Stimulated activated memory B cell treated with anti-CD40 and anti-IgM and Interleukin-4, amounts not matched to agents 10 μg/mL and 1 μg/mL and 100 μg/mL, for 72 hours (primary cell): ENCODE results near the gene KRTAP10-10.
"Not testable (repeated sequence)": the region's sequence is repeated elsewhere in the genome, so short reads cannot be mapped to it uniquely, and the experiment has no call there.

Experiments
- ATAC-seq: fragments of 150-1000 bp; cut with Tn5 transposase; 2 replicates; pipeline ENCODE4 v1.10.0; 2021
- H3K27ac Mint-ChIP-seq: one replicate; pipeline ENCODE4 v1.8.0; 2022; ENCODE audit warnings: mild to moderate bottlenecking, mixed read lengths
- H3K27me3 Mint-ChIP-seq: one replicate; pipeline ENCODE4 v1.8.0; 2022; ENCODE audit warnings: mixed read lengths
- H3K36me3 Mint-ChIP-seq: one replicate; pipeline ENCODE4 v1.8.0; 2022; ENCODE audit warnings: mixed read lengths
- H3K4me1 Mint-ChIP-seq: one replicate; pipeline ENCODE4 v1.8.0; 2022; ENCODE audit warnings: mixed read lengths
- H3K4me3 Mint-ChIP-seq: one replicate; pipeline ENCODE4 v1.8.0; 2022; ENCODE audit warnings: mild to moderate bottlenecking, moderate library complexity, mixed read lengths
- H3K9me3 Mint-ChIP-seq: one replicate; pipeline ENCODE4 v1.8.0; 2022; ENCODE audit warnings: mixed read lengths

The KRTAP10-10 gene

DNA sequence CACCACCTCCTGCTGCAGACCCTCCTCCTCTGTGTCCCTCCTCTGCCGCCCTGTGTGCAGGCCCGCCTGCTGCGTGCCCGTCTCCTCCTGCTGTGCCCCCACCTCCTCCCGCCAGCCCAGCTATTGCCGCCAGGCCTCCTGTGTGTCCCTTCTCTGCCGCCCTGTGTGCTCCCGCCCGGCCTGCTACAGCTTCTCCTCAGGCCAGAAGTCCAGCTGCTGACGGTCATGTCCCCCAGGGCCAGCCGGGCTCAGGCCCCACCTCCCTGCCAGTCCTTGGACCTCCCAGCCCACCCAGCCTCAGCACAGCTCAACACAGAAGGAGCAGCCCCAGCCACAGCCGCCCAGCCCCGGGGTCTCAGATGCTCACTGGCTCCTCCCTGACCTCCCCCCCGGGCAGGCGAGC, 9.3 kb upstream of the KRTAP10-10 start:
- peaks cover 41% of the 10 kb centered on the region for H3K9me3 Mint-ChIP-seq
- not testable (repeated sequence) for H3K4me3 Mint-ChIP-seq, H3K27ac Mint-ChIP-seq, ATAC-seq
- peaks cover 36% of the 10 kb centered on the region for H3K27me3 Mint-ChIP-seq
- H3K36me3 Mint-ChIP-seq: peaks cover 29% of the 10 kb centered on the region
- H3K4me1 Mint-ChIP-seq: peaks cover 11% of the 10 kb centered on the region

DNA sequence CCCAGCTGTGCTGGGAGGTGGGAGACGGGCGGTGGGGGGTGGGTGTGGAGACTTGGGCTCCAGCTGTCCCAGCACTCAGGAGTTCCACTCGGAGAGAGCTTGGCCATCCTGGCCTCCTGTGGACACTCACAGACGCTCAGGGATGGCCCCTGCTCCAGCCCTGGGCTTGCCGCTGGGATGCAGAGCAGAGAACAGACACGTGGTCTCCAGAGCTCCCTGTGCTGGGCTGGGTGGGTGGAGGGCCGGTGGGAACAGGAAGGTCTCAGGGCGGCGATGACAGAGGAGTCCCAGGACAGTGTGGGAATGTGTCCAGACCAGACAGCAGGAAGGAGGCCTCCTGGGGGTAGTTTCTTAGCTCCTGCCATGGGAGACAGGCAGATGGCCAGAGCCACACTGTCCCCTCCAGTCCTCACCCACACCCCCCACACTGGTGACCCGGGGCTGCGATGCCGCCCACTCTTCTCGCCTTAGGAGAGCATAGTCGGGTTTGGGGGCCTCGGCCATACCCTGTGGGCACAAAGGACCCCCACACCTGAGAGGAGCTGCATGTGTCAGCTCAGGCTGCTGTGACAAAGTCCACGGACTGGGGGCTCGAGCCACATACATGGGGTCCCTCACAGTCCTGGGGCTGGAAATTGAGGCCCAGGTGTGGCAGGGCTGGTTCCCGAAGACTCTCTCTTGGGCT, 8.3 kb upstream of the KRTAP10-10 start:
- Mint-ChIP-seq H3K36me3 (peaks cover 21% of the 10 kb centered on the region), H3K4me3 (no peak overlapping the region), H3K27ac (no peak overlapping the region), H3K27me3 (peaks cover 34% of the 10 kb centered on the region), H3K9me3 (peaks cover 41% of the 10 kb centered on the region), H3K4me1 (peaks cover 11% of the 10 kb centered on the region)
- ATAC-seq: no peak

DNA sequence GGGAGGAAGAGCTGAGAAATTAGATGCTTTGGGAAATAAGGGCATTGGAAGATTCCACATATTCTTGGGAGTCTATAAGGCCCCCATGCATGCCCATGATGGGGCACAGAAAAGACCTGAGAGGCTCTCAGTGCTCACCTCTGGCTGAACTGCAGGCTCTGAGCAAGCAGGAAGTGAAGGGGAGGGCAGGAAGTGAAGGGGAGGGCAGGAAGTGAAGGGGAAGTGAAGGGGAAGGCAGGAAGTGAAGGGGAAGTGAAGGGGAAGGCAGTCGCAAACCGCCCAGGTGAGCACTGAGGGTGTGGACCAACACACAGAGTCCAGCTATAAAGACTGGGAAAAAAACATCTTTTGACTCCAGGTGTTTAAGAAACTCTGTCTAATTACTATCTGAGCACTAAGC, 6.7 kb upstream of the KRTAP10-10 start:
- ATAC-seq: no peak
- Mint-ChIP-seq H3K27me3 (peaks cover 33% of the 10 kb centered on the region), H3K27ac (no peak overlapping the region), H3K4me1 (peaks cover 11% of the 10 kb centered on the region), H3K9me3 (peaks cover 33% of the 10 kb centered on the region), H3K4me3 (no peak overlapping the region), H3K36me3 (peaks cover 12% of the 10 kb centered on the region)

DNA sequence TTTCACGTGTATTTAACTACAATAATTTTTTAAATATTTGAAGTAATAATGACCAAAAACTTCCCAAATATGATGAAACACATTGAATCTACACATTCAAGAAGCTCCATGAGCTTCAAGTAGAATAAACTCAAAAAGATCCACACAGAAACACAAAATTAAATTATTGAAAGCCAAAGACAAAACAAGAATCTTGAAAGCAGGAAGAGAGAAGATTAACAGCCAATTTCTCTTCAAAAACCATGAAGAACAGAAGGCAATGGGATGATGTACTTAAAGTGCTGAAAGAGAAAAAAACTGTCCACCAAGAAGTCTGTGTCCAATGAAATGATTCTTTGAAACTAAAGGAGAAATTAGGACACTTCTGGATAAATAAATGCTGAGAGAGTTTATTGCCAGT, 5.1 kb upstream of the KRTAP10-10 start:
- H3K27ac Mint-ChIP-seq: no peak overlapping the region
- peaks cover 11% of the 10 kb centered on the region for H3K4me1 Mint-ChIP-seq
- H3K36me3 Mint-ChIP-seq: peaks cover 12% of the 10 kb centered on the region
- peaks cover 36% of the 10 kb centered on the region for H3K27me3 Mint-ChIP-seq
- ATAC-seq: no peak
- H3K4me3 Mint-ChIP-seq: no peak overlapping the region
- peaks cover 33% of the 10 kb centered on the region for H3K9me3 Mint-ChIP-seq

DNA sequence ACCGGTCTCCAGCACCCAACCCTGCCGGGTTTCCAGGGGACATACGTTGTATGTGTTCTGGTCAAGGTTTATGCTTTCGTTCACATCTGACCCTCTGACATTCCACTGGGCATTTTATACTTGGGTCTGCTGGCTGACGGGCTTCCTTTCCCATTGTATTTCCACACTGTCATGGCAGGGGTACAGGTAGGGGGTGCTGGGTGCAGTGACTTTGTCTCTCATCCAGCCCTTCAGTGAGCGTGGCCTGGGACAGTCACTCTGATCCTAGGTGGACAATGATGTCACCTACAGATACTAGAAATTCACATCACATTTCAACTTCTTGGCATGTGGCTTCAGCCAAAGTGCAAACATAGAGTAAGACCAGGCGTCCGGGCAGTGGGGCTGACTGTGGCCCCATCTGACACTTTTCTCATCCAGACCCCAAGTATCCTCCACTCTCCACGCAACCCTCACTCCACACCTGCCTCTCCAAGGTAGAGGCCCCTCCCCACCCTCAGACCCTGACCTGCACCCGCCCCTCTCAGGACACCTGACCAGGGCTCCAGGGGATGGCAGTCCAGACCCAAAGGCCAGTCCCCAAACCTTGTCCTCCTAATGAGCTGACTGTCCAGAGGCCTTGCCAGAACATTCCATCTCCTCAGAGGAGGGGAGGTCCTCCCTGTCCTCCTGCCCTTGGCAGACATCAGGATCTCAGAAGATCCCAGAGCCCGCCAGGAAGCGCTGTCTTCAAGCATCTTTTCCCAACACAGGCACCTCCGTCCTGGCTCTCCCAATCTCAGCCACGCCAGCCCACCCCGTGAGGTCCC, 743 bp upstream of the KRTAP10-10 start:
- Mint-ChIP-seq H3K36me3 (peaks cover 2% of the 10 kb centered on the region), H3K27me3 (peaks cover 69% of the 10 kb centered on the region), H3K4me3 (no peak overlapping the region), H3K9me3 (peaks cover 27% of the 10 kb centered on the region), H3K4me1 (no peaks in the 10 kb centered on the region), H3K27ac (no peak overlapping the region)
- no peak for ATAC-seq

DNA sequence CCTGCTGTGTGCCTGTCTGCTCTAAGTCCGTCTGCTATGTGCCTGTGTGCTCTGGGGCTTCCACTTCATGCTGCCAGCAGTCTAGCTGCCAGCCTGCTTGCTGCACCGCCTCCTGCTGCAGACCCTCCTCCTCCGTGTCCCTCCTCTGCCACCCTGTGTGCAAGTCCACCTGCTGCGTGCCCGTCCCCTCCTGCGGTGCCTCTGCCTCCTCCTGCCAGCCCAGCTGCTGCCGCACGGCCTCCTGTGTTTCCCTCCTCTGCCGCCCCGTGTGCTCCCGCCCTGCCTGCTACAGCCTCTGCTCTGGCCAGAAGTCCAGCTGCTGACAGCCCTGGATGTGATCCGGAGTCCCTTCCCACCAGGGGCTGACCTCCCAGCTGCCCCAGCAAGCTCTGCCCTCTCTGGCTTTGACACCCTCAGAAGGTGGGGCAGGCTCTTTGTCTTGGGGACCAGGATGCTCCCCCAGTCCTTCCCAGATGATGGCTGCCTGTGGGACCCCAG, 744 bp downstream of the KRTAP10-10 start:
- H3K9me3 Mint-ChIP-seq: peaks cover 17% of the 10 kb centered on the region
- peaks cover 74% of the 10 kb centered on the region for H3K27me3 Mint-ChIP-seq
- not testable (repeated sequence) for H3K36me3 Mint-ChIP-seq, H3K4me1 Mint-ChIP-seq, H3K27ac Mint-ChIP-seq, ATAC-seq, H3K4me3 Mint-ChIP-seq

DNA sequence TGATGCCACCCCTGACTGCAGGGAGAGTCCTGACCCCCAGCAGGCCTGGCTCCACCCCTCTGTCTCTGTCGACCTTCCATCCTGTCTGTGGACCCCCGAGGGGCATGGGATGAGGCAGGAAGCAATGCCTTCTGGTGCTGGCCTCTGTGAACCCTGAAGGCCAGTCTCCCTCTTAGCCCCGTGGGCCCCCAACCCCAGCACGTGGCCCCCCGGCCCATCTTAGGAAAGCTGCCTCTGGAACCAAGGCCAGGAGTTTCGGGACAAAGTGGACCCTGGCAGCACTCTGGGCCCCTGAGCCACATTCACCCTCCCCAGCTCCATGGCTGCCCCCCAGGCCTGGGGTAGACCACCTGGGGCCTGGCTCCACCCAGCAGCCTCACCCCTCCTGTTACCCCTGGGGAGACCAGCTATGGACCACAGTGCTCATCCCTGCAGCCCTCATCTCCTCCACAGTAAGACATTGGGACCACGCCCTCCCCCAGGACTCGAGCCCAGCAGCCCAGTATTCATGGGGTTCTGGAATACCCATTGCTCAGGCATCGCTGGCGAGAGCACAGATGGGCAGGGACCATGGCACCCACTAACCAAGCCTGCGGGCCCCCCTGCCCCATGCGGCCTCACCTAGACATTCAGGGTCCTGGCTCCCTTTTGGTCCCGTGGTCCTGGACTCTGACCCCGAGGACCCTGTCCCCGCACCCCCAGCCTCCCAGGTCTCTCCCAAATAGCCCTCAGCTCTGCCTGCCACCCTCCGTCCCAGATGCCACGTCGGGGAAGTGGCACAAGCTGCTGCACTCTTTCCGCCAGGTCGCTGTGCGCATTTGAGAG, 1.6 kb downstream of the KRTAP10-10 start:
- Mint-ChIP-seq H3K9me3 (peaks cover 15% of the 10 kb centered on the region), H3K27me3 (peaks cover 75% of the 10 kb centered on the region)
- H3K4me1 Mint-ChIP-seq, H3K36me3 Mint-ChIP-seq, ATAC-seq, H3K4me3 Mint-ChIP-seq, H3K27ac Mint-ChIP-seq: not testable (repeated sequence)

DNA sequence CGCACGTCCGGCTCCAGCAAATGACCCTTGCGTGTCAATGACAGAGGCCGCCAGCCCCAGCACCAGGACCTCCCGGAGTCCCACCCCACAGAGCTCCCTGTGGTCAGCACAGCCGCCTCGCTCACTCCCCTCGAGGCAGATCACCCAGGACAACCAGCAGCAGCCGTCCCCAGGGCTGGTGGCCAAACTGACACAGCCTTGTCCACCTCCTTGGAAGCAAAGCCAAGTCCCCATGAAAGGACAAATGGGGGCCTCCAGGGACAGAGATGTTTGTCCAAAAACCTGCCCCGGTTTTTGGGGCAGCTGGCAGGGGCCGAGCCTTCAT, 2.1 kb downstream of the KRTAP10-10 start:
- ATAC-seq: no peak
- peaks cover 75% of the 10 kb centered on the region for H3K27me3 Mint-ChIP-seq
- no peak overlapping the region for H3K4me3 Mint-ChIP-seq
- H3K27ac Mint-ChIP-seq: no peak overlapping the region
- no peaks in the 10 kb centered on the region for H3K4me1 Mint-ChIP-seq
- H3K36me3 Mint-ChIP-seq: no peaks in the 10 kb centered on the region
- peaks cover 17% of the 10 kb centered on the region for H3K9me3 Mint-ChIP-seq

DNA sequence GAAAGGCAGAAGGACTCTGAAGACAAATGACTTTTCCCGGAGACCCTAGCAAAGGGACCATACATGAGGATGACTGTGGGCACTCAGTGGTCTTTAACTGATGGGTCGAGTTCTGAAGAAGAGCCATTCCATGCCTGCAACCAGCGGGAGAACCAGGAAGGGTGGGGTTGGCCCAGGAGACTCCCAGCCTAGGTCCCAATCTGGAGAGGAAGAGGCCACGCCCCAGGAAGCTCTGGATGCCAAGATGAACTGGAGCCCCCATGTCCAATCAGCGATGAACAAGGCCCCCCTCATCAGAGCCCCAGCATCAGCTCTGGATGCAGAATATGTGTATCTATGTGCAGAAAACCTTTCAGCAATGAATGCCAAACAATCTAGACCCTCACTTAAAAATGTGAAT, 3.6 kb downstream of the KRTAP10-10 start:
- Mint-ChIP-seq H3K27me3 (peaks cover 76% of the 10 kb centered on the region), H3K27ac (no peak overlapping the region), H3K4me1 (no peaks in the 10 kb centered on the region), H3K4me3 (no peak overlapping the region), H3K9me3 (peaks cover 23% of the 10 kb centered on the region), H3K36me3 (no peaks in the 10 kb centered on the region)
- no peak for ATAC-seq

DNA sequence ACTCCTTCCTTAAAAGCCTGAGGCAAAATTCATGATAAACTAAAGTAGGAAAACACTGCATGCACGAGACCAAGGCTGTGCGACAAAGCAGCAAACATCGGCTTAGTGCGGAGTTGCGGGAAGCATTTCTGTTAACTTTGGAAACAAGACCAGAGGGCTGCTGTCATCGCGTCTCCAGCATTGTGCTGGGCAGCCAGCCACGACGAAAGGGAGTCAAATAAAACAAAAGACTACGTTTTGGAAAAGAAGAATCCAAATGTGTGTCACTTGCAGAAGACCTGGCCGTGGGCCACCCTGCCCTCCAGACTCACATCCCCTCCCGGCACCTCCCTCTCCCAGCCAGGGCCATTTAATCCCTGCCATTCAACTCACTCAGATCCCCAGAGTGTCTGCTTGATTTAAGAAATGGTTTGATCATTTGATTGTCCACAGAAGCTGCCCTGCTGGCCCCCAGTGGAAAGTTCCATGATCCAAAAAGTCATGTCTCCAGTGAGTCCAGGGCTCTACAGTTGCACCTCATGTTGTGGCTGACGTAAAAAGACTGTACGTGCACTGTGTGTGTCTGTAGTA, 6.7 kb downstream of the KRTAP10-10 start:
- ATAC-seq: no peak
- H3K9me3 Mint-ChIP-seq: peaks cover 23% of the 10 kb centered on the region
- no peak overlapping the region for H3K27ac Mint-ChIP-seq
- H3K27me3 Mint-ChIP-seq: peaks cover 71% of the 10 kb centered on the region
- no peak overlapping the region for H3K4me3 Mint-ChIP-seq
- no peaks in the 10 kb centered on the region for H3K36me3 Mint-ChIP-seq
- no peaks in the 10 kb centered on the region for H3K4me1 Mint-ChIP-seq

DNA sequence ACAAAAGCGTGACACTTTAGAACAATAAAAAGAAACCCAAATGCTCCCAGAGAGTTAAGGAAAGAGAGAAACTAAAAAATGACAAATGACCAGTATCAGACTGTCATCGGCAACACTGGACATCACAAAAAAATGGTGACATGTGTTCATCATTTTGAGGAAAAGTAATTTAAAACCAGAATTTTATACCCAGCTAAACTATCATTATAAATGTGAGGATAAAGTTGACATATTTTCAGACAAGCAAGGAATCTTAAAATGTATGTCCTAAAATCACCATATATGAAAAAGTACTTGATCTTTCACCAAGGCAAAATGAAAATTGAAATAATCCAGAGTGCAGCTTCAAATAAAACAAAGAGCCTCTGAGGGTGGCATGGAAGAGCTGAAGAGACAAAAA, 7.7 kb downstream of the KRTAP10-10 start:
- H3K4me3 Mint-ChIP-seq: no peak overlapping the region
- H3K27ac Mint-ChIP-seq: no peak overlapping the region
- peaks cover 22% of the 10 kb centered on the region for H3K9me3 Mint-ChIP-seq
- ATAC-seq: no peak
- H3K27me3 Mint-ChIP-seq: peaks cover 68% of the 10 kb centered on the region
- no peaks in the 10 kb centered on the region for H3K4me1 Mint-ChIP-seq
- H3K36me3 Mint-ChIP-seq: no peaks in the 10 kb centered on the region

DNA sequence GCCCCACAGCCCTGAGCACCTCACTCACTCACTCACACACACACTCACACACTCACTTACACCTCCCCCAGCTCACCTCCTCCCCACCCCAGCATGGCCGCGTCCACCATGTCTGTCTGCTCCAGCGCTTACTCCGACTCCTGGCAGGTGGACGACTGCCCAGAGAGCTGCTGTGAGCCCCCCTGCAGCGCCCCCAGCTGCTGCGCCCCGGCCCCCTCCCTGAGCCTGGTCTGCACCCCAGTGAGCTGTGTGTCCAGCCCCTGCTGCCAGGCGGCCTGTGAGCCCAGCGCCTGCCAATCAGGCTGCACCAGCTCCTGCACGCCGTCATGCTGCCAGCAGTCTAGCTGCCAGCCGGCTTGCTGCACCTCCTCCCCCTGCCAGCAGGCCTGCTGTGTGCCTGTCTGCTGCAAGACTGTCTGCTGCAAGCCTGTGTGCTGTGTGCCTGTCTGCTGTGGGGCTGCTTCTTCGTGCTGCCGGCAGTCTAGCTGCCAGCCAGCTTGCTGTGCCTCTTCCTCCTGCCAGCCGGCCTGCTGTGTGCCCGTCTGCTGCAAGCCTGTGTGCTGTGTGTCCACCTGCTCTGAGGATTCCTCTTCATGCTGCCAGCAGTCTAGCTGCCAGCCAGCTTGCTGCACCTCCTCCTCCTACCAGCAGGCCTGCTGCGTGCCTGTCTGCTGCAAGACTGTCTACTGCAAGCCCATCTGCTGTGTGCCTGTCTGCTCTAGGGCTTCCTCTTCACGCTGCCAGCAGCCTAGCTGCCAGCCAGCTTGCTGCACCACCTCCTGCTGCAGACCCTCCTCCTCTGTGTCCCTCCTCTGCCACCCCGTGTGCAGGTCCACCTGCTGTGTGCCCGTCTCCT, 9.4 kb downstream of the KRTAP10-10 start, which contains the start of gene KRTAP10-11:
Gene KRTAP10-11, plus strand, starts transcription at position 49 of the 856 bp plus-strand sequence. Its CDS starts 45 bp downstream, at position 94.
- Mint-ChIP-seq H3K27me3 (peaks cover 52% of the 10 kb centered on the region), H3K9me3 (peaks cover 13% of the 10 kb centered on the region)
- not testable (repeated sequence) for H3K4me3 Mint-ChIP-seq, ATAC-seq, H3K27ac Mint-ChIP-seq, H3K4me1 Mint-ChIP-seq, H3K36me3 Mint-ChIP-seq

DNA sequence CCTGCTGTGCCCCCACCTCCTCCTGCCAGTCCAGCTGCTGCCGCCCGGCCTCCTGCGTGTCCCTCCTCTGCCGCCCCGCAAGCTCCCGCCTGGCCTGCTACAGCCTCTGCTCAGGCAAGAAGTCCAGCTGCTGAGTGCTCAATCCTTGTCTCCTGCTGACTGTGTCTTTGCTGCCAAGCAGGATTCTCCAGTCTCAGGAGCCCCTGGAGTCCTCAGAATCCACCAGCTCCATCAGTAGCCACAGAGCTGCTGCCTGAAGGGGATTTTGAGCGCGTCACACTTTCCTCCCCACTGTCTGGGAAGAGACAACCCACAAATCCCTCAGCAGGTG, 10.0 kb downstream of the KRTAP10-10 start:
- Mint-ChIP-seq H3K9me3 (peaks cover 13% of the 10 kb centered on the region), H3K4me1 (no peaks in the 10 kb centered on the region), H3K27me3 (peaks cover 52% of the 10 kb centered on the region), H3K27ac (no peak overlapping the region), H3K36me3 (no peaks in the 10 kb centered on the region), H3K4me3 (no peak overlapping the region)
- ATAC-seq: no peak

DNA sequence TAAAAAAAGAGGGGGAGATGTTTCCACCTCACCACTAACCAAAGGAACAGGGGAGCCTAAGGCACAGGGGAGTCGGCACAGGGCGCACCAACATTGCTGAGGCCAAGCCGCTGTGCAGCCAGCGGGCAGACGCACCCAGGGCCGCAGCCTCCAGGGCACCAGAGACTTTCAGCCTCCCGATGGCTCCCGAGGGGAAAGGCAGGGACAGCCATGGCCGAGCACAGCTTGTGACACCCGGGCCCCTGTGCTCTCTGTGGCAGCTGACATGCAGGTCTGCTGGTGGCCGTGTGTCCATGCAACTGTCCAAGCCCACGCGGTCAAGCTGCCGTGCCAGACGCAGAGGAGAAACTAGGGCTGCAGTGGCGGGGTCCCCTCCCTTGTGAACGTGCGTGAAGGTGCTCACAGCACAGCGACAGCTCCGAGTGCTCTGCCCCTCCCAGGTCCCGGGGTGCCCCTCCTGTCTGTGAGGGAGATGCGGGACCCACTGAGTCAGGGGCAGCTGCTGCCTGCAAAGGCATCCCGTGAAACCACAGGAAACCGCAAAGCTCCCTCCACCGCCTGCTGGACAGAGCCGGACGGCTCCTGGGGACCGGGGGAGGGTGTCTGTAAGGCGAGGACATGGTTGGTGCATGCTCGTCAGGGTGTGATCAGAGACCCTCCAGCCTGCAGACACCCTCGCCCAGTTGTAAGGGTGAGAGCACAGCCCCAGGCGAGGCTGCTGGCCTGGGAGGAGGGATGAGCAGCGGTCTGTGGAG, 11.6 kb downstream of the KRTAP10-10 start:
- Mint-ChIP-seq H3K4me3 (no peak overlapping the region), H3K36me3 (no peaks in the 10 kb centered on the region), H3K4me1 (no peaks in the 10 kb centered on the region), H3K9me3 (peaks cover 10% of the 10 kb centered on the region), H3K27ac (no peak overlapping the region), H3K27me3 (peaks cover 66% of the 10 kb centered on the region)
- peak; percentile 14 for ATAC-seq
